Measurements from ENCODE around the gene POLL.

POLL gene

GRCh38 chr10:101569323-101569621, 18.8 kb downstream of the POLL start:
- H3K4me3 ChIP-seq (replicated peaks; ENCODE audit: low read depth, low read length): no peak overlapping the region
- DNase-seq (ENCODE audit: extremely low read depth, low read depth): no peak
- TF ChIP-seq CTCF (IDR thresholded peaks at IDR 0.05; ENCODE audit: low read depth, low read length, missing control alignments): no peak

- DNase-seq (ENCODE audit: extremely low read depth, low read depth): no peak
- H3K4me3 ChIP-seq (replicated peaks; ENCODE audit: low read depth, low read length): no peak overlapping the region
- TF ChIP-seq CTCF (IDR thresholded peaks at IDR 0.05; ENCODE audit: low read depth, low read length, missing control alignments): no peak
Measured at GRCh38 chr10:101568054-101568745, 19.9 kb downstream of the POLL start.

- no peak overlapping the region for H3K4me3 ChIP-seq (replicated peaks; ENCODE audit: low read depth, low read length)
- no peak for DNase-seq (ENCODE audit: extremely low read depth, low read depth)
- no peak for TF ChIP-seq CTCF (IDR thresholded peaks at IDR 0.05; ENCODE audit: low read depth, low read length, missing control alignments)
Measured at GRCh38 chr10:101567165-101568006, 20.7 kb downstream of the POLL start.

GRCh38 chr10:101566333-101567164, 21.5 kb downstream of the POLL start:
- H3K4me3 ChIP-seq (replicated peaks; ENCODE audit: low read depth, low read length): 0 out of 2 replicates have a peak overlapping the region, but pooled peaks have one; percentile 1
- DNase-seq (ENCODE audit: extremely low read depth, low read depth): no peak

GRCh38 chr10:101565936-101566332, 22.1 kb downstream of the POLL start:
- no peak overlapping the region for H3K4me3 ChIP-seq (replicated peaks; ENCODE audit: low read depth, low read length)
- DNase-seq (ENCODE audit: extremely low read depth, low read depth): no peak
- TF ChIP-seq CTCF (IDR thresholded peaks at IDR 0.05; ENCODE audit: low read depth, low read length, missing control alignments): no peak

More at GRCh38 chr10:101566333-101567164, 21.5 kb downstream of the POLL start:
- TF ChIP-seq CTCF (IDR thresholded peaks at IDR 0.05; ENCODE audit: low read depth, low read length, missing control alignments): no peak

- no peak for TF ChIP-seq CTCF (IDR thresholded peaks at IDR 0.05; ENCODE audit: low read depth, low read length, missing control alignments)
- DNase-seq (ENCODE audit: extremely low read depth, low read depth): no peak
- no peak overlapping the region for H3K4me3 ChIP-seq (replicated peaks; ENCODE audit: low read depth, low read length)
Measured at GRCh38 chr10:101565370-101565900, 22.6 kb downstream of the POLL start.
